Panc1 (cell line): Measurements from ENCODE around the gene PICALM. TPM values are rescaled to one million over a fixed set of nuclear protein-coding genes. Genes with fewer than 3 reads are reported as not detected.

Experiments
- total RNA-seq: library from RNA; stranded (reverse); gene quantifications from one replicate; pipeline ENCODE4 v1.2.1, GENCODE V29; 2021; ENCODE audit not compliant: unreplicated experiment

PICALM gene
- total RNA-seq, 1 experiment from 2014 or later = 153 TPM

Other genes with a start within 250 kb of the PICALM start
- not detected for gene CCDC83, start 213.7 kb downstream of the PICALM start, total RNA-seq
- gene EED, start 175.7 kb upstream of the PICALM start, total RNA-seq = 29.0 TPM
- 61.3 TPM for gene HIKESHI, start 233.2 kb upstream of the PICALM start, total RNA-seq